NT2/D1 (cell line): ENCODE results near the gene MGAT4B.

Experiments
- SUZ12 ChIP-seq: IDR thresholded peaks from 2 replicates; pipeline ENCODE4 v1.6.1; 2011; ENCODE audit not compliant: insufficient read length, insufficient read depth; ENCODE audit errors: extremely low read depth
- ZNF274 ChIP-seq: IDR thresholded peaks from 2 replicates; pipeline ENCODE4 v1.6.1; 2011; ENCODE audit warnings: mild to moderate bottlenecking, low read depth, low read length

GRCh38 chr5:179833709-179834070, 27.0 kb upstream of the MGAT4B start:
- TF ChIP-seq SUZ12 (no peak), ZNF274 (no peak)
